GM19395 (cell line): ENCODE measurements around the gene EZH1.

ENCODE experiments used
- ATAC-seq: cut with Tn5 transposase; IDR thresholded peaks from one replicate; pipeline ENCODE4 v1.9.1; 2021; ENCODE audit warnings: mild to moderate bottlenecking, moderate library complexity; ENCODE audit not compliant: unreplicated experiment

EZH1 gene

GRCh38 chr17:42744806-42745617 is at the start of gene EZH1:
TSS of gene EZH1 (minus strand) at chr17:42745040. CDS start at chr17:42728941, 16,099 bp downstream.
- peak; percentile 79 for ATAC-seq

- no peak for ATAC-seq
Measured at GRCh38 chr17:42792545-42792944, 47.7 kb upstream of the EZH1 start.

- ATAC-seq, result no peak
Measured at GRCh38 chr17:42791948-42792347, 47.1 kb upstream of the EZH1 start.

- no peak for ATAC-seq
Measured at GRCh38 chr17:42787266-42787665, 42.4 kb upstream of the EZH1 start.

GRCh38 chr17:42784811-42785592 is 40.2 kb upstream of the EZH1 start:
- ATAC-seq, result no peak

- ATAC-seq, result no peak
Measured at GRCh38 chr17:42784409-42784808, 39.6 kb upstream of the EZH1 start.

- ATAC-seq, result no peak
Measured at GRCh38 chr17:42783791-42784138, 38.9 kb upstream of the EZH1 start.

GRCh38 chr17:42783062-42783790 is 38.4 kb upstream of the EZH1 start:
- no peak for ATAC-seq

- no peak for ATAC-seq
Measured at GRCh38 chr17:42782166-42783061, 37.6 kb upstream of the EZH1 start.

- ATAC-seq, result no peak
Measured at GRCh38 chr17:42781639-42782165, 36.9 kb upstream of the EZH1 start.

- ATAC-seq, result no peak
Measured at GRCh38 chr17:42780851-42781638, 36.2 kb upstream of the EZH1 start.

- ATAC-seq, result no peak
Measured at GRCh38 chr17:42779936-42780850, 35.4 kb upstream of the EZH1 start, which contains the start of gene WNK4. TSS of gene WNK4 (plus strand) at chr17:42780610. CDS start at chr17:42780699, 89 bp downstream.

- ATAC-seq, result no peak
Measured at GRCh38 chr17:42779304-42779935, 34.6 kb upstream of the EZH1 start.

- no peak for ATAC-seq
Measured at GRCh38 chr17:42778570-42778969, 33.7 kb upstream of the EZH1 start.

- ATAC-seq, result no peak
Measured at GRCh38 chr17:42775534-42776098, 30.8 kb upstream of the EZH1 start.

- ATAC-seq, result no peak
Measured at GRCh38 chr17:42774066-42774745, 29.4 kb upstream of the EZH1 start.
